HepG2 (cell line): ENCODE data around the gene SNAPIN. TPM values are rescaled to one million over a fixed set of nuclear protein-coding genes. Genes with fewer than 3 reads are reported as not detected.

Experiments
- ATAC-seq: fragments of 200-7000 bp; cut with Tn5 transposase; 3 replicates; pipeline ENCODE4 v1.9.1; 2020; ENCODE audit warnings: mild to moderate bottlenecking, moderate library complexity
- BruUV-seq: library from RNA; stranded (reverse); fragments of 400-500 nt; replicated peaks from 2 replicates; lab custom pipeline; 2021; lab: Mats Ljungman, UMichigan
- CTCF ChIA-PET: fragments of 300-600 bp; formaldehyde crosslinking; extraction: SDS; loops from one replicate; lab custom pipeline; 2021; ENCODE audit warnings: low total read pairs, inconsistent platforms, low intra/inter-chr PET ratio; lab: Yijun Ruan, JAX
- POLR2A ChIA-PET: fragments of 350-600 bp; sonication (Branson Sonifier 250); formaldehyde crosslinking; loops from one replicate; lab custom pipeline; 2020; ENCODE audit warnings: antibody characterized with exemption, inconsistent platforms; lab: Yijun Ruan, JAX
- DNase-seq: peaks from one replicate; pipeline ENCODE4 v3.0.0-alpha.2; 2015; ENCODE audit warnings: low spot score
- FAIRE-seq: peaks from 3 replicates; lab custom pipeline; 2011; peaks lifted over from hg19 to GRCh38; lab: Jason Lieb, UNC
- H2AFZ ChIP-seq: one replicate; pipeline ENCODE4 v1.6.1; 2011; ENCODE audit warnings: low read length, inconsistent platforms
- H3K27ac ChIP-seq: fragments of 300-600 bp; 3 replicates; pipeline ENCODE4 v1.8.0; 2011; ENCODE audit warnings: mixed run types, mild to moderate bottlenecking, mixed read lengths, low read length, inconsistent platforms; ENCODE audit not compliant: insufficient read depth; ENCODE audit errors: extremely low read length
- H3K27me3 ChIP-seq, 2 experiments: fragments of 200-600 bp in 1 of 2; 2 replicates in 1 of 2; 3 replicates in 1 of 2; pipeline versions ENCODE4 v1.6.0 to v1.8.0; 2011; ENCODE audit warnings: low read length in 2 of 2, mild to moderate bottlenecking in 2 of 2, moderate library complexity in 2 of 2, inconsistent platforms in 1 of 2; ENCODE audit not compliant: insufficient read depth in 2 of 2, control insufficient read depth in 1 of 2
- H3K36me3 ChIP-seq, 2 experiments: fragments of 200-600 bp in 1 of 2; replicated peaks in 1 of 2; 2 replicates in 1 of 2; 3 replicates in 1 of 2; pipeline versions ENCODE4 v1.5.1 to v1.8.0; 2011; ENCODE audit warnings: low read length in 2 of 2, inconsistent platforms in 1 of 2; ENCODE audit not compliant: insufficient read depth in 2 of 2, control insufficient read depth in 1 of 2
- H3K4me1 ChIP-seq: 2 replicates; pipeline ENCODE4 v1.5.1; 2012; ENCODE audit warnings: low read length, inconsistent platforms; ENCODE audit not compliant: insufficient read depth
- H3K4me2 ChIP-seq: 2 replicates; pipeline ENCODE4 v1.6.0; 2011; ENCODE audit warnings: low read depth, low read length, inconsistent platforms
- H3K4me3 ChIP-seq, 3 experiments: fragments of 200-600 bp in 1 of 3; sonication (generic), shearing (Covaris generic) in 1 of 3; replicated peaks in 1 of 3; 2 replicates each; pipeline ENCODE4 v1.5.1; 2011 to 2016; ENCODE audit warnings: low read length in 3 of 3, inconsistent platforms in 2 of 3, low read depth in 2 of 3, mild to moderate bottlenecking in 2 of 3, control low read depth in 1 of 3, mixed read lengths in 1 of 3; ENCODE audit not compliant: insufficient read depth in 1 of 3
- H3K79me2 ChIP-seq: one replicate; pipeline ENCODE4 v1.6.1; 2011; ENCODE audit warnings: low read length, inconsistent platforms; ENCODE audit not compliant: insufficient read depth
- H3K9ac ChIP-seq: 2 replicates; pipeline ENCODE4 v1.6.0; 2011; ENCODE audit warnings: mild to moderate bottlenecking, low read depth, low read length, inconsistent platforms; ENCODE audit not compliant: insufficient read depth
- H3K9me3 ChIP-seq: 2 replicates; pipeline ENCODE4 v1.5.1; 2012; ENCODE audit warnings: mild to moderate bottlenecking, low read length
- H4K20me1 ChIP-seq: 2 replicates; pipeline ENCODE4 v1.6.0; 2011; ENCODE audit warnings: inconsistent platforms, mild to moderate bottlenecking, low read length, moderate library complexity; ENCODE audit not compliant: insufficient read depth
- CEBPB ChIP-seq: IDR thresholded peaks from 2 replicates; pipeline ENCODE4 v1.6.1; 2011; ENCODE audit warnings: low read depth, low read length, improper control_type of control experiment, borderline replicate concordance
- KLF16 ChIP-seq, 2 experiments: sonication (generic) in 1 of 2; formaldehyde crosslinking in 1 of 2; IDR thresholded peaks; 2 replicates each; pipeline versions ENCODE4 v1.6.1 to v1.8.0; 2016 to 2023; ENCODE audit warnings: missing genetic modification reagents in 2 of 2, missing compliant biosample characterization in 1 of 2
- SUZ12 ChIP-seq: fragments of 150-350 bp; IDR thresholded peaks from 2 replicates; pipeline ENCODE4 v1.6.1; 2014; ENCODE audit warnings: low read depth, low read length
- ZNF44 ChIP-seq: sonication (generic); formaldehyde crosslinking; IDR thresholded peaks from 2 replicates; pipeline ENCODE4 v1.5.1; 2020; ENCODE audit warnings: mild to moderate bottlenecking, missing genetic modification reagents
- ZNF441 ChIP-seq: sonication (generic); formaldehyde crosslinking; IDR thresholded peaks from 2 replicates; pipeline ENCODE4 v1.7.0; 2021; ENCODE audit warnings: missing genetic modification reagents, borderline replicate concordance
- ZNF563 ChIP-seq: sonication (generic); formaldehyde crosslinking; IDR thresholded peaks from 2 replicates; pipeline ENCODE4 v1.8.0; 2022; ENCODE audit warnings: mild to moderate bottlenecking, moderate library complexity, missing genetic modification reagents
- ZSCAN29 ChIP-seq: sonication (generic); formaldehyde crosslinking; conservative IDR thresholded peaks from 2 replicates; pipeline ENCODE4 v1.4.0; 2020; ENCODE audit warnings: mild to moderate bottlenecking, missing genetic modification reagents
- WGBS: methylation state at CpG from one replicate; pipeline ENCODE4 v1.1.6; 2017; ENCODE audit warnings: low lambda C conversion rate; 5-methylcytosine and 5-hydroxymethylcytosine counted together
- in situ Hi-C: cut with HindIII; loops from 2 replicates; pipeline ENCODE4 v1.10.0; 2017; ENCODE audit warnings: low pct_unique_long_range_greater_than_20kb; ENCODE audit not compliant: extremely low pct_ligation_motif_present
- intact Hi-C: fragments of 100-400 bp; cut with micrococcal nuclease; formaldehyde crosslinking; loops from one replicate; pipeline ENCODE4 v1.10.0; 2022; ENCODE audit not compliant: unreplicated experiment
- polyA plus RNA-seq, 8 experiments: library from polyadenylated mRNA; depleted of rRNA in 3 of 8; stranded (reverse) in 7 of 8; unstranded in 1 of 8; fragments of >200 nt; fragmentation: Illumina TruSeq in 4 of 8; extraction: Trizol in 4 of 8; gene quantifications; 2 replicates each; pipeline versions ENCODE4 v1.2.1 to v1.2.3, GENCODE V29; 2011 to 2016; ENCODE audit warnings: low read depth in 4 of 8, missing spikeins in 1 of 8, mixed read lengths in 1 of 8; ENCODE audit not compliant: insufficient read depth in 1 of 8
- total RNA-seq, 5 experiments: library from RNA; depleted of rRNA; stranded (reverse); fragments of >200 nt; fragmentation: Illumina TruSeq; extraction: Trizol; gene quantifications; 2 replicates each; pipeline ENCODE4 v1.2.3, GENCODE V29; 2016; ENCODE audit warnings: low read depth in 1 of 5
- TF ChIP-seq, protein P1 (sequence below): IDR thresholded peaks from 2 replicates; pipeline ENCODE4 v1.6.1; 2016; ENCODE audit warnings: missing compliant biosample characterization, missing genetic modification reagents, borderline replicate concordance
- TF ChIP-seq, protein P2 (sequence below): sonication (generic); formaldehyde crosslinking; IDR thresholded peaks from one replicate; pipeline ENCODE4 v1.5.1; 2020; ENCODE audit warnings: mild to moderate bottlenecking, missing genetic modification reagents; ENCODE audit errors: not compliant biosample characterization

The SNAPIN gene
- total and polyA plus RNA-seq, 2 of the 13 experiments (the other 11 are each of a cell fraction or from before 2014, with no cell fraction given) = 23.9 to 25.7 TPM

DNA sequence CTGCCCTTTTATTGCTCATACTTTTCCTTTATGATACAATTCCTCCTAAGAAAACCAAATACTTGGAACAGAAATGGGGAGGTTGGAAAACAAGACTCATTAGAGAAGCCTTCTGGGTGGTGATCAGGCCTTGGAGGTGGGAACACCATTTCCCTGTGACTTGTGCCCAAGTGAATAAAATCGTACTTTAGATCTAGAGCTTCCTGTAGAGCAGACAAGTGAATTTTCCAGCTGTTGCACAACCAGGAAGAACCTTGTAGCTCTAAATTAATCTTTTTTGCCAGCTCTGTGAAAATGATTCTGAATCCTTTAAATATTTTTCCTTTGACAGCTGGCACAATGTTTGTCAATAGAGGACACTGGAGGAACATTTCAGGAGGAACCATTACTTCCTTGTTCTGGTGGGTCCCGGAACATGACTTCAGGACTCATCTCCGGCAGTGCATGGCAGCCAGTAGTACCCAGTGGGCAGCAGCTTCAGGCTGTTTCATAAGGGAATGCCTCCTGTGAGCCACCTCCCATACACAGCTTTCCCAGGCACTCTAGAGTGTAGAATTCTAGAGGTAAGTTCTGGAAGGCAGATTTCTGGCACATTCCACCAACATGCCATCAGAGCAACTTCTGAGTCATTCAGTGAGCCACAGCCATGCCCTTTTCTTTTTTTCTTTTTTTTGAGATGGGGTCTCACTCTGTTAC lies 5.5 kb upstream of the SNAPIN start:
- CTCF ChIA-PET = no interaction called here
- 63% methylated on average over 3 of the region's 3 CpGs for WGBS
- Histone ChIP-seq H3K79me2 (no peaks in the 10 kb centered on the region), H3K36me3 (no peaks in the 10 kb centered on the region), H3K4me1 (peaks cover 32% of the 10 kb centered on the region)
- TF ChIP-seq SUZ12 = no peak
- TF ChIP-seq KLF16 (CRISPR knock-in tag; IDR thresholded peaks at IDR 0.05) = no peak
- peak; percentile 26; the same call in 1 of the 2 replicates for TF ChIP-seq CEBPB
- no peak for TF ChIP-seq ZNF563 (CRISPR knock-in tag)
- no peak for TF ChIP-seq ZNF441
- TF ChIP-seq ZNF44 (CRISPR knock-in tag) = no peak
- TF ChIP-seq, protein P1, sequence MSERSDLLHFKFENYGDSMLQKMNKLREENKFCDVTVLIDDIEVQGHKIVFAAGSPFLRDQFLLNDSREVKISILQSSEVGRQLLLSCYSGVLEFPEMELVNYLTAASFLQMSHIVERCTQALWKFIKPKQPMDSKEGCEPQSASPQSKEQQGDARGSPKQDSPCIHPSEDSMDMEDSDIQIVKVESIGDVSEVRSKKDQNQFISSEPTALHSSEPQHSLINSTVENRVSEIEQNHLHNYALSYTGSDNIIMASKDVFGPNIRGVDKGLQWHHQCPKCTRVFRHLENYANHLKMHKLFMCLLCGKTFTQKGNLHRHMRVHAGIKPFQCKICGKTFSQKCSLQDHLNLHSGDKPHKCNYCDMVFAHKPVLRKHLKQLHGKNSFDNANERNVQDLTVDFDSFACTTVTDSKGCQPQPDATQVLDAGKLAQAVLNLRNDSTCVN = 0 out of 2 replicates have a peak, but pooled peaks have one; percentile 20
- TF ChIP-seq ZSCAN29 (CRISPR knock-in tag) = no peak
- TF ChIP-seq, protein P2, sequence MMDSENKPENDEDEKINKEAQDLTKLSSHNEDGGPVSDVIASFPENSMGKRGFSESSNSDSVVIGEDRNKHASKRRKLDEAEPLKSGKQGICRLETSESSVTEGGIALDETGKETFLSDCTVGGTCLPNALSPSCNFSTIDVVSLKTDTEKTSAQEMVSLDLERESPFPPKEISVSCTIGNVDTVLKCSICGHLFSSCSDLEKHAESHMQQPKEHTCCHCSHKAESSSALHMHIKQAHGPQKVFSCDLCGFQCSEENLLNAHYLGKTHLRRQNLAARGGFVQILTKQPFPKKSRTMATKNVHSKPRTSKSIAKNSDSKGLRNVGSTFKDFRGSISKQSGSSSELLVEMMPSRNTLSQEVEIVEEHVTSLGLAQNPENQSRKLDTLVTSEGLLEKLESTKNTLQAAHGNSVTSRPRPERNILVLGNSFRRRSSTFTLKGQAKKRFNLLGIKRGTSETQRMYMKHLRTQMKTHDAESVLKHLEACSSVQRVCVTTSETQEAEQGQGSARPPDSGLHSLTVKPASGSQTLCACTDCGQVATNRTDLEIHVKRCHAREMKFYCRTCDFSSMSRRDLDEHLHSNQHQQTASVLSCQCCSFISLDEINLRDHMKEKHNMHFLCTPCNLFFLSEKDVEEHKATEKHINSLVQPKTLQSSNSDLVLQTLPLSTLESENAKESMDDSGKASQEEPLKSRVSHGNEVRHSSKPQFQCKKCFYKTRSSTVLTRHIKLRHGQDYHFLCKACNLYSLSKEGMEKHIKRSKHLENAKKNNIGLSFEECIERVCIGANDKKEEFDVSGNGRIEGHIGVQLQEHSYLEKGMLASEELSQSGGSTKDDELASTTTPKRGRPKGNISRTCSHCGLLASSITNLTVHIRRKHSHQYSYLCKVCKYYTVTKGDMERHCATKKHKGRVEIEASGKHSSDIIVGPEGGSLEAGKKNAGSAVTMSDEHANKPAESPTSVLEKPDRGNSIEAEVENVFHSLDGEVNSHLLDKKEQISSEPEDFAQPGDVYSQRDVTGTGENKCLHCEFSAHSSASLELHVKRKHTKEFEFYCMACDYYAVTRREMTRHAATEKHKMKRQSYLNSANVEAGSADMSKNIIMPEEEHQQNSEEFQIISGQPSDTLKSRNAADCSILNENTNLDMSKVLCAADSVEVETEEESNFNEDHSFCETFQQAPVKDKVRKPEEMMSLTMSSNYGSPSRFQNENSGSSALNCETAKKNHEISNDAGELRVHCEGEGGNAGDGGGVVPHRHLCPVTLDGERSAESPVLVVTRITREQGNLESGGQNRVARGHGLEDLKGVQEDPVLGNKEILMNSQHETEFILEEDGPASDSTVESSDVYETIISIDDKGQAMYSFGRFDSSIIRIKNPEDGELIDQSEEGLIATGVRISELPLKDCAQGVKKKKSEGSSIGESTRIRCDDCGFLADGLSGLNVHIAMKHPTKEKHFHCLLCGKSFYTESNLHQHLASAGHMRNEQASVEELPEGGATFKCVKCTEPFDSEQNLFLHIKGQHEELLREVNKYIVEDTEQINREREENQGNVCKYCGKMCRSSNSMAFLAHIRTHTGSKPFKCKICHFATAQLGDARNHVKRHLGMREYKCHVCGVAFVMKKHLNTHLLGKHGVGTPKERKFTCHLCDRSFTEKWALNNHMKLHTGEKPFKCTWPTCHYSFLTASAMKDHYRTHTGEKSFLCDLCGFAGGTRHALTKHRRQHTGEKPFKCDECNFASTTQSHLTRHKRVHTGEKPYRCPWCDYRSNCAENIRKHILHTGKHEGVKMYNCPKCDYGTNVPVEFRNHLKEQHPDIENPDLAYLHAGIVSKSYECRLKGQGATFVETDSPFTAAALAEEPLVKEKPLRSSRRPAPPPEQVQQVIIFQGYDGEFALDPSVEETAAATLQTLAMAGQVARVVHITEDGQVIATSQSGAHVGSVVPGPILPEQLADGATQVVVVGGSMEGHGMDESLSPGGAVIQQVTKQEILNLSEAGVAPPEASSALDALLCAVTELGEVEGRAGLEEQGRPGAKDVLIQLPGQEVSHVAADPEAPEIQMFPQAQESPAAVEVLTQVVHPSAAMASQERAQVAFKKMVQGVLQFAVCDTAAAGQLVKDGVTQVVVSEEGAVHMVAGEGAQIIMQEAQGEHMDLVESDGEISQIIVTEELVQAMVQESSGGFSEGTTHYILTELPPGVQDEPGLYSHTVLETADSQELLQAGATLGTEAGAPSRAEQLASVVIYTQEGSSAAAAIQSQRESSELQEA (CRISPR knock-in tag) = no peak
- TF ChIP-seq, all 625 proteins: peak for 2
- no peak overlapping the region for H3K9ac ChIP-seq
- no peak for FAIRE-seq
- BruUV-seq = no TSS peak
- no peaks in the 10 kb centered on the region for H3K9me3 ChIP-seq
- no peak overlapping the region for H3K27ac ChIP-seq
- no peak for DNase-seq
- no peak overlapping the region for H3K4me2 ChIP-seq
- in situ Hi-C loops = no loop called here
- no peak for ATAC-seq
- H3K4me3 ChIP-seq = no peak overlapping the region
- H2AFZ ChIP-seq = no peak overlapping the region
- H3K27me3 ChIP-seq = no peaks in the 10 kb centered on the region
- intact Hi-C loops = no loop called here
- POLR2A ChIA-PET = interaction anchor here (0.7 to 1.2 kb wide), 4 partner anchors 19 to 75 kb away, joined by 3 to 5 read pairs (median 3); partner anchors contain the start of genes CHTOP, INTS3 and S100A13
- H4K20me1 ChIP-seq = no peaks in the 10 kb centered on the region
